ENCODE data around the gene MANF.

The MANF gene

GRCh38 chr3:51379746-51380455 lies 5.2 kb upstream of the MANF start:
- TF ChIP-seq ZNF274 (IDR thresholded peaks at IDR 0.05; ENCODE audit: low read depth, low read length): no peak
- no peak overlapping the region for H3K4me3 ChIP-seq (ENCODE audit: low read length)

- TF ChIP-seq ZNF274 (IDR thresholded peaks at IDR 0.05; ENCODE audit: low read depth, low read length): no peak
- no peak overlapping the region for H3K4me3 ChIP-seq (ENCODE audit: low read length)
Observed at GRCh38 chr3:51380601-51381332, 4.3 kb upstream of the MANF start.

DNA sequence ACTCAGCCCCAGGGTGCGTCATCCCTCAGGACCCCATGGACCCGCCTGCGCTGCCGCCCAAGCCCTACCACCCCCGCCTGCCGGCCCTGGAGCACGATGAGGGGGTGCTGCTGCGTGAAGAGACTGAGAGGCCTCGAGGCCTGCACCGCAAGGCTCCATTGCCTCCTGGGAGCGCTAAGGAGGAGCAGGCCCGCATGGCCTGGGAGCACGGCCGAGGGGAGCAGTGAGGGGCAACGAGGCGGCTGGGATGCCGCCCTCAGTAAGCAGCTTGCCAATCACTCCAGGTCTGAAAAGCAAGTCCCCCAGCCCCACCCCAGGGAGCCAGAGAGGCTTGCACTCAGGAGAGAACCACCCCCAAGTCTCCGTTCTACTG lies 3.8 kb upstream of the MANF start:
- TF ChIP-seq ZNF274 (IDR thresholded peaks at IDR 0.05; ENCODE audit: low read depth, low read length): no peak
- H3K4me3 ChIP-seq (ENCODE audit: low read length): no peak overlapping the region

DNA sequence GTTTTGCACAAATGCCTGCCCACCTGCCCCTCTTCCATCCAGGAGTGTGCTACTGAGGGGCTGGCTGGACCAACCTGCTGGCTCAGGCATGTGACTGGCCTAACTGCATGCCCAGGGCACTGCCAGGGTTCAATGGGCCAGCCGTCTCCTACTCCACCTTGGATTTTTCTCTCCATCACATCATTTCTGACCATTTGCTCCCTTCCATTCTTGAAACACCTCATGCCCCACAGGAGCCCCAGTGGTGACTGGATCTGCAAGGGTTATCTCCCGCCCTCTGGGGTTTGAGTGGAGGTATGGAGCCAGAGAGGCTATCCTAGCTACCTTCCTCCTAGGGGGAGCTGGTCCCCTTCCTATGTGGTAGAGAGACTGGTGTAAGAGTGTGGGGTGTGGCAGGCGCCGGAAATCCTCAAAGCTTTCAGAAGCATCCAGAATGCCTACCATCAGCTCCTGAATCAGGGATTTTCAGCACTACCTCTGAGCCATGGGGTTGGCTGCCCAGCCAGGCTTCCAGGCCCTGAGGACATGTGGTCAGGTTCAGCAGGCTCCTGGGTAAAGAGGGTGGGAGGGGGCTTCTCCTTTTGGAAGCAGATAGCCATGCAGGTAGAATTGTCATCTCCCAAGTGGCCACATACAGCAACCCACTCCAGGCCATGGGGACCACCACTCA lies 2.9 kb upstream of the MANF start:
- H3K4me3 ChIP-seq (ENCODE audit: low read length): no peak overlapping the region
- TF ChIP-seq ZNF274 (IDR thresholded peaks at IDR 0.05; ENCODE audit: low read depth, low read length): no peak

DNA sequence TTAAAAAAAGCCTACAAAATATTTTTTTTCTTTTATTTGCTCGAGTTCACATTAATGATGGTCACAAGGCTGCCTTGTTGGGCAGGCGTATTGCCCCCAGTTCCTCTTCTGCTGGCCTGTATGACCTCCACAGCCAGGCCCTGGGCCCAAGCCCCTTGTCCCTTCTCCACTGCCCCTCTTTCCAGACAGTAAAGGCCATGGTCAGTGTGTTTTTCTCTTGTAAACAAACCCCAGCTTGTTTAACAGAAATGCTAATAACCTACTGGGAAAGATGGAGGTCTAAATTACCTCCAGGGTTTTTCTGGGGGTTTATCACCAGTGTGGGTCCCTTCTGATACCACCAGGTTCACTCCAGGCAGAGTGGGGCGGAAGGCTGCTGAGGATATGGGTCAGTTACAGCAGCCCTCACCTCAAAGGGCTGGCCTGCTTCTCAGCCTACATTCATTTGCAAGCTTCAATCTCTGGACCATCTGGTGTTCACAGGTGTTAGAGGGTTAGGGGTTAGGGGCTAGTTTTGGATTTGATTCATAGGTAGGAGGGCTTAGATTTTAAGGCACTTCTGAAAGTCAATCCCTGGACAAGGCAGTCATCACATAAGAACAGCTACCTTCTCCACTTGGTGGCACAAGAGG lies 2.0 kb upstream of the MANF start:
- TF ChIP-seq ZNF274 (IDR thresholded peaks at IDR 0.05; ENCODE audit: low read depth, low read length): no peak
- no peak overlapping the region for H3K4me3 ChIP-seq (ENCODE audit: low read length)

- TF ChIP-seq ZNF274 (IDR thresholded peaks at IDR 0.05; ENCODE audit: low read depth, low read length): no peak
Observed at GRCh38 chr3:51384055-51384725, 901 bp upstream of the MANF start.

GRCh38 chr3:51385621-51386091 lies 565 bp downstream of the MANF start:
- peak overlapping the region; percentile 88 for H3K4me3 ChIP-seq (ENCODE audit: low read length)
- TF ChIP-seq ZNF274 (IDR thresholded peaks at IDR 0.05; ENCODE audit: low read depth, low read length): no peak

More at GRCh38 chr3:51384055-51384725, 901 bp upstream of the MANF start:
- H3K4me3 ChIP-seq (ENCODE audit: low read length): peak overlapping the region; percentile 74

DNA sequence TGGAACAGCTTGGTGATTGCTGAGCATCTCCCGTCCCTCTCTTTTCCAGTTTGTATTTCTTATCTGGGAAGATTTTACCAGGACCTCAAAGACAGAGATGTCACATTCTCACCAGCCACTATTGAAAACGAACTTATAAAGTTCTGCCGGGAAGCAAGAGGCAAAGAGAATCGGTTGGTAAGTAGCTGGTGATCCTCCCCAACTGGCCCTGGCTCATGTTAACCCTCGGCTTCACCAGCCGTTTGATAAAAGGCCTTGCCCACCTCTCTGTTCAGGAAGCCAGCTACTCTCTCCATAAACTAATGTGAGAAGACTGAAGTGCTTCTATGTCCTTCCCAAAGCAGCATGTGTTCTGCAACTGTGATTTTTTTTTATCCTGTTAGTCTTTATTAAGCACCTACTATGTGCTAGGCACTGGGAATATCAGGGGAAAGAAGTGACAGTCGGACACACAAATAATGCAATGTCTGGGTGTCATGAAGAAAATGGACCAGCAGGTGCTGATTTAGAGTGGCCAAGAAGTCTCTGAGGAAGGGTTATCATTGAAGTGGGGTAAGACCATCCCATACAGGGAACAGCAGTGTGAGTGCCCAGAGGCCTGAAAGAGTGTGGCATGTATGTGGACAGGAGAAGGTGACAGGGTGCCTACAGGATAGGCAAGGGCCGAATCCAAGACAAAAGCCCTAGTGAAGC lies 1.2 kb downstream of the MANF start:
- peak overlapping the region; percentile 88 for H3K4me3 ChIP-seq (ENCODE audit: low read length)
- TF ChIP-seq ZNF274 (IDR thresholded peaks at IDR 0.05; ENCODE audit: low read depth, low read length): no peak

GRCh38 chr3:51386852-51387229 lies 1.8 kb downstream of the MANF start:
- TF ChIP-seq ZNF274 (IDR thresholded peaks at IDR 0.05; ENCODE audit: low read depth, low read length): no peak
- peak overlapping the region; percentile 88 for H3K4me3 ChIP-seq (ENCODE audit: low read length)

GRCh38 chr3:51387281-51387680 lies 2.2 kb downstream of the MANF start:
- peak overlapping the region; percentile 88; the same call in 1 of the 2 replicates for H3K4me3 ChIP-seq (ENCODE audit: low read length)

DNA sequence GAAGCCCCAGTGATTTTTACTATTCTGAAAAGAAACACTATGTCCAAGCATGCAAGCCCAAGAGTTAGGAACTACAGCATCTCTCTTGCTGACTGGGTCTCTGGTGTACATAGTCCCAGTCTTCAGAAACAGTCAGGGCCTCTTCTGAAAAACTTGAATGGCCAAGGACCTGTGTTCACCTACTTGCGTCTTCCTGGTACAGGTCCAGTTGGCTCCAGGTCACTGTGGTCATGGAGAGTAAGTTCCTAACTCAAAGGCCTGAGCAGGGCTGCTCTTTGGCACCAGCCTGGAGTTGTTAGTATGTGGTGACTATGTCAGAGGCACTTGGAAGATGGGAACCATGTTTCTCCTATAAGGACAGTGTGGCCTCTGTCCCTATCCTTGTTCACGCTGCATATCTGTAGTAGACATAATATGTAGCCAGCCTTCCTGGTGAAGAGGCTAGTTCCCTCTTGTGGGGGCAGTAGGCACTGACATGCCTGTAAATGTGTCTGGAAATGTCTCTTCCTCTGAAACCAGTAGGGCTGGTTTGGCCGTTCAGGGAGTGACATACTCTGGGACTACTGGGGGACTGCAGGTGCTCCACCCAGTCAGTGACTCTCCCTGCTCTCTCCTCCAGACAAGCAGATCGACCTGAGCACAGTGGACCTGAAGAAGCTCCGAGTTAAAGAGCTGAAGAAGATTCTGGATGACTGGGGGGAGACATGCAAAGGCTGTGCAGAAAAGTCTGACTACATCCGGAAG lies 3.4 kb downstream of the MANF start:
- no peak overlapping the region for H3K4me3 ChIP-seq (ENCODE audit: low read length)

GRCh38 chr3:51389423-51390183 lies 4.5 kb downstream of the MANF start:
- H3K4me3 ChIP-seq (ENCODE audit: low read length): no peak overlapping the region
- no peak for TF ChIP-seq ZNF274 (IDR thresholded peaks at IDR 0.05; ENCODE audit: low read depth, low read length)

More for the DNA sequence above, 3.4 kb downstream of the MANF start:
- TF ChIP-seq ZNF274 (IDR thresholded peaks at IDR 0.05; ENCODE audit: low read depth, low read length): no peak
